Lung (tissue), 12 donors: ENCODE measurements around the gene SPDYE17. TPM values are rescaled to one million over a fixed set of nuclear protein-coding genes. Genes with fewer than 3 reads are reported as not detected.
"Not testable (repeated sequence)": the region's sequence is repeated elsewhere in the genome, so short reads cannot be mapped to it uniquely, and the experiment has no call there.

Experiments used
- ATAC-seq: fragments of 200-7000 bp; cut with Tn5 transposase; one replicate; pipeline ENCODE4 v1.9.1; 2020; ENCODE audit warnings: moderate number of reproducible peaks; ENCODE audit not compliant: insufficient read depth, low FRiP score
- DNase-seq, 3 donors: peaks; one replicate each; pipeline ENCODE4 v3.0.0-alpha.2; 2013 to 2017
- H3K27ac ChIP-seq, 2 donors: one replicate each; pipeline ENCODE4 v1.5.1; 2013; ENCODE audit warnings: mild to moderate bottlenecking in 2 of 2, moderate library complexity in 2 of 2, control low read depth in 1 of 2, inconsistent platforms in 1 of 2, low read depth in 1 of 2, low read length in 1 of 2
- H3K27me3 ChIP-seq, 3 donors: one replicate each; pipeline ENCODE4 v1.5.1; 2013; ENCODE audit warnings: low read length in 2 of 3; ENCODE audit not compliant: control insufficient read depth in 3 of 3, insufficient read depth in 3 of 3
- H3K36me3 ChIP-seq, 4 donors: one replicate each; pipeline ENCODE4 v1.5.1; 2013; ENCODE audit warnings: low read length in 4 of 4, mild to moderate bottlenecking in 1 of 4, moderate library complexity in 1 of 4; ENCODE audit not compliant: control insufficient read depth in 4 of 4, insufficient read depth in 4 of 4
- H3K4me1 ChIP-seq, 5 donors: one replicate each; pipeline ENCODE4 v1.5.1; 2013; ENCODE audit warnings: low read length in 5 of 5, mild to moderate bottlenecking in 2 of 5, moderate library complexity in 1 of 5; ENCODE audit not compliant: control insufficient read depth in 5 of 5, insufficient read depth in 5 of 5
- H3K4me3 ChIP-seq: one replicate; pipeline ENCODE4 v1.5.1; 2013; ENCODE audit warnings: mild to moderate bottlenecking, control low read depth, moderate library complexity
- H3K9ac ChIP-seq, 2 donors: one replicate each; pipeline ENCODE4 v1.5.1; 2013; ENCODE audit warnings: low read length in 2 of 2, control low read depth in 1 of 2; ENCODE audit not compliant: insufficient read depth in 1 of 2
- H3K9me3 ChIP-seq, 4 donors: one replicate each; pipeline ENCODE4 v1.5.1; 2013; ENCODE audit warnings: low read length in 3 of 4, mild to moderate bottlenecking in 1 of 4, moderate library complexity in 1 of 4; ENCODE audit not compliant: control insufficient read depth in 4 of 4, insufficient read depth in 3 of 4
- WGBS, 2 donors: extraction: QIAGEN DNeasy Blood & Tissue Kit; methylation state at CpG; one replicate each; pipeline ENCODE4 v1.1.7; 2013; 5-methylcytosine and 5-hydroxymethylcytosine counted together
- polyA plus RNA-seq, 2 donors: library from polyadenylated mRNA; stranded (reverse); fragments of 200-250 nt; gene quantifications; one replicate each; pipeline ENCODE4 v1.2.1, GENCODE V29; 2013
- total RNA-seq, 2 donors: library from RNA; depleted of rRNA in 1 of 2; stranded (reverse); fragments of >200 nt in 1 of 2; gene quantifications; one replicate each; pipeline ENCODE4 v1.2.1, GENCODE V29; 2014 to 2021
- TF ChIP-seq, protein P1 (sequence below): IDR thresholded peaks from 2 replicates; pipeline ENCODE4 v1.5.1; 2012; ENCODE audit warnings: mild to moderate bottlenecking; ENCODE audit errors: control extremely low read depth, extremely low read depth
- donor health status: control.
- donor health status: control.
- donor health status: Bipolar disorder and iron deficiency.
- donor health status: healthy.
- donor health status: DM: yes; HTN: yes; CAD: no.

The SPDYE17 gene
- total and polyA plus RNA-seq, 4 donors: not detected

DNA sequence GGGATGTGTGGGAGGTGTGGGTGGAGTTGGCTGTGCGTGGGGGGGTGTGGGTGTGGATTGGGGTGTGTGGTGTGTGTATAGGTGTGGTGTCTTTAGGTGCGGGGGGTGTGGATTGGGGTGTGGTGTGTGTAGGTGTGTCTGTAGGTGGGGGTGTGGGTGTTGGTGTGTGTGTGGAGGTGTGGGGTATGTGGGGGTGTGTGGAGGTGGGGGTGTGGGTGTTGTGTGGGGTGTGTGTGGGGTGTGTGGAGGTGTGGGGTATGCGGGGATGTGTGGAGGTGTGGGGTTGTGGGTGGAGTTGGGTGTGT lies 33.9 kb downstream of the SPDYE17 start:
- TF ChIP-seq, protein P1, sequence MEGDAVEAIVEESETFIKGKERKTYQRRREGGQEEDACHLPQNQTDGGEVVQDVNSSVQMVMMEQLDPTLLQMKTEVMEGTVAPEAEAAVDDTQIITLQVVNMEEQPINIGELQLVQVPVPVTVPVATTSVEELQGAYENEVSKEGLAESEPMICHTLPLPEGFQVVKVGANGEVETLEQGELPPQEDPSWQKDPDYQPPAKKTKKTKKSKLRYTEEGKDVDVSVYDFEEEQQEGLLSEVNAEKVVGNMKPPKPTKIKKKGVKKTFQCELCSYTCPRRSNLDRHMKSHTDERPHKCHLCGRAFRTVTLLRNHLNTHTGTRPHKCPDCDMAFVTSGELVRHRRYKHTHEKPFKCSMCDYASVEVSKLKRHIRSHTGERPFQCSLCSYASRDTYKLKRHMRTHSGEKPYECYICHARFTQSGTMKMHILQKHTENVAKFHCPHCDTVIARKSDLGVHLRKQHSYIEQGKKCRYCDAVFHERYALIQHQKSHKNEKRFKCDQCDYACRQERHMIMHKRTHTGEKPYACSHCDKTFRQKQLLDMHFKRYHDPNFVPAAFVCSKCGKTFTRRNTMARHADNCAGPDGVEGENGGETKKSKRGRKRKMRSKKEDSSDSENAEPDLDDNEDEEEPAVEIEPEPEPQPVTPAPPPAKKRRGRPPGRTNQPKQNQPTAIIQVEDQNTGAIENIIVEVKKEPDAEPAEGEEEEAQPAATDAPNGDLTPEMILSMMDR: no peak
- no peak for DNase-seq
- WGBS, 2 donors: 89 to 91% methylated on average over 3 of the region's 3 CpGs
- Histone ChIP-seq H3K27me3 (no peaks in the 10 kb centered on the region), H3K36me3 (peaks cover 0 to 22% (median 0%) of the 10 kb centered on the region in 4 donors), H3K27ac (no peak overlapping the region), H3K9me3 (no peaks in the 10 kb centered on the region), H3K4me1 (peaks cover 0 to 9% (median 0%) of the 10 kb centered on the region in 5 donors), H3K9ac (no peak overlapping the region), H3K4me3 (no peak overlapping the region)
- ATAC-seq: no peak

DNA sequence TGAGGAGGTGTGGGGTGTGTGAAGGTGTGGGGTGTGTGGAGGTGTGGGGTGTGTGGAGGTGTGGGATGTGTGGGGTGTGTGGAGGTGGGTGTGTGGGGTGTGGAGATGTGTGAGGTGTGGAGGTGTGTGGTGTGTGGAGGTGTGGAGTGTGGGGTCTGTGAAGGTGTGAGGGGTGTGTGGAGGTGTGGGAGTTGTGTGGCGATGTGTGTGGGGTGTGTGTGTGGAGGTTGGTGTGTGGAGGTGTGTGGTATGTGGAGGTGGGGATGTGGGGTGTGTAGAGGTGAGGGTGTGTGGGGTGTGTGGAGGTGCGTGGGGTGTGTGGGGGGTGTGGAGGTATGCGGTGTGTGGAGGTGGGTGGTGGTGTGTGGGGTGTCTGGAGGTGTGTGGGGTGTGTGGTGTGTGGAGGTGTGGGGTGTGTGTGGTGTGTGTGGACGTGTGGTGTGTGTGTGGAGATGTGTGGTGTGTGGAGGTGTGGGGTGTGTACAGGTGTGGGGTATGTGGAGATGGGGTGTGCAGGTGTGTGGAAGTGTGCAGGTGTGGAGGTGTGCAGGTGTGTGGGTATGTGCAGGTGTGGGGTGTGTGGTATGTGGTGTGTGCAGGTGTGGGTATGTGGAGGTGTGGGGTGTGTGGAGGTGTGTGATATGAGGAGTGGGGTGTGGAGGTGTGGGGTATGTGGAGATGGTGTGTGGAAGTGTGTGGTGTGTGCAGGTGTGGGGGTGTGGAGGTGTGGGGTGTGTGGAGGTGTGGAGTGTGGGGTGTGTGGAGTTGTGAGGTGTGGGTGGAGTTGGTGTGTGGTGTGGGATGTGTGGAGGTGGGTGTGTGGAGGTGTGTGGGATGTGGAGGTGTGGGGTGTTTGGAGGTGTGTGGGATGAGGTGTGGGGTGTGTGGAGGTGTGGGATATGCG lies 34.5 kb downstream of the SPDYE17 start:
- H3K27ac ChIP-seq: no peak overlapping the region
- DNase-seq (no peak), ATAC-seq (peak; percentile 1)
- H3K27me3 ChIP-seq: no peaks in the 10 kb centered on the region
- no peak overlapping the region for H3K4me3 ChIP-seq
- H3K4me1 ChIP-seq: peaks cover 0 to 9% (median 0%) of the 10 kb centered on the region in 5 donors
- TF ChIP-seq, protein P1: no peak
- WGBS, 2 donors: 76 to 83% methylated on average over 5 of the region's 5 CpGs
- no peak overlapping the region for H3K9ac ChIP-seq
- H3K36me3 ChIP-seq: peaks cover 0 to 20% (median 0%) of the 10 kb centered on the region in 4 donors
- H3K9me3 ChIP-seq: no peaks in the 10 kb centered on the region

DNA sequence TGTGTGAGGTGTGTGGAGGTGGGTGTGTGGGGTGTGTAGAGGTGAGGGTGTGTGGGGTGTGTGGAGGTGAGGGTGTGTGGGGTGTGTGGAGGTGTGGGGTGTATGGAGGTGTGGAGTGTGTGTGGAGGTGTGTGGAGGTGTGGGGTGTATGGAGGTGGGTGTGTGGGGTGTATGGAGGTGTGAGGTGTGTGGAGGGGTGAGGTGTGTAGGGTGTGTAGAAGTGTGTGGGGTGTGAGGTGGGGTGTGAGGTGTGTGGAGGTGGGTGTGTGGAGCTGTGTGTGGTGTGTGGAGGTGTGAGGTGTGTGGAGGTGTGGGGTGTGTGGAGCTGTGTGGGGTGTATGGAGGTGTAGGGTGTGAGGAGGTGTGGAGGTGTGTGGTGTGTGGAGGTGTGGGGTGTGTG lies 35.2 kb downstream of the SPDYE17 start:
- not testable (repeated sequence) for DNase-seq, ATAC-seq, H3K9me3 ChIP-seq, H3K27ac ChIP-seq, H3K9ac ChIP-seq, H3K4me1 ChIP-seq, H3K4me3 ChIP-seq, H3K27me3 ChIP-seq
- peaks cover 0 to 17% (median 0%) of the 10 kb centered on the region in 4 donors for H3K36me3 ChIP-seq

DNA sequence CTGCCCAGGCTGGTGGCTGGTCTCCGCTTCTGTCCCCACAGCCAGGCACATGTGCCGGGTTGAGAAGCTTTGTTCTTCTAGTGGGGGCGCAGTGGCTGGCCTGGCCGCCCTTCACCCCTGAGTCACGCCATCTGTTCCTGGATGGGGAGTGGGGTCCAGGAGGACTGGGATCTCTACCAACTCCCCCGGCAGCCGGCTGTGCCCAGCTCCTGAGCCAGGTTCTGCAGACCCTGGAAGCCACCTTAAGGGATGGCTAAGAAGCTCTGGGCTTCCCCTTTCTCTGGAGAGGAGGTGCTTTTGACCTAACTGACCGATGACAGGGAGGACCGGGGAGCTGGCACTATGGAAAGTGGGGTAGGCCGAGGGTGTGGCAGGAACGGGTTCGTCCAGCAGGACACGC lies 37.9 kb downstream of the SPDYE17 start:
- H3K4me3 ChIP-seq, ATAC-seq, H3K27ac ChIP-seq, H3K27me3 ChIP-seq, DNase-seq, H3K4me1 ChIP-seq, H3K36me3 ChIP-seq, H3K9me3 ChIP-seq, H3K9ac ChIP-seq: not testable (repeated sequence)
- WGBS, 2 donors: 94 to 98% methylated on average over 5 to 6 of the region's 13 CpGs

DNA sequence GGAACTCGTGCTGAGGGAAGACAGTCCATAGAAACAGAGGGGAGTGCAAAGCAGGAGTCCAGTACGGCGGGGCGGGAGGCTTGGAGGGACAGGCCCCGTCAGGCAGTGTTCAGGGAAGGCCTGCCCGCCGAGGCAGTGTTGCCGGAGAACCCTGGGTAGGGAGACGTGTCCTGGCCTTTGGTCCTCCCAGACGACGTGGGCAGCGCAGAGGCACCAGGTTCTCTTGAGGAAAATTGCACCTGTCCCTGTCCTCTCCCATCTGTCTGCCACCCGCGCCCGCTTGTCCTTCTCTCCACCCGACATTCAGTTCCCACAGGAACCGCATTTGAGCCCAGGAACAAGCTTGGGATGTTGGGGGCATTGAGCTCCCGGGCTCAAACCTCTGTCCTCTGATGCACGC lies 38.3 kb downstream of the SPDYE17 start:
- ATAC-seq, DNase-seq: not testable (repeated sequence)
- WGBS, 2 donors: 93 to 96% methylated on average over 18 to 19 of the region's 19 CpGs

DNA sequence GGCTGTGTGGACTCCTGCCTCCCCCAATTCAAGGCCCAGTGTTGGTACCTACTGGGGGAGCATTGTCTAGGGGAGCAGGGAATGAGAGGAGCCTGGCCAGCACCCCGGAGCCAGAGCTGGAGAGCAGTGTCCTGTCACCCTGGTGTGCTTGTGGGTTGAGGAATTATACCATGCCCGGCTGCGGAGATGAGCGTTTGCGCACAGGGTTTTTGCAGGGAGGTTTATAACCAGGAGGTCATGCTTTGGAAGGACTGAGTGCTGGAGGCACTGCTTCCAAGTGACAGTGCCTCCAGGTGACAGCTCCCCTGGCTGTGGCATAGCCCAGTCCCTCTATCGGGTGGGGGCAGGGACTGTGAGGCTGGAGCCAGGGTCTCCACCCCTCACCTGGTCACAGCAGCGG lies 39.3 kb downstream of the SPDYE17 start:
- H3K4me3 ChIP-seq, H3K27ac ChIP-seq, H3K4me1 ChIP-seq, ATAC-seq, DNase-seq, H3K9me3 ChIP-seq, H3K9ac ChIP-seq, H3K27me3 ChIP-seq, H3K36me3 ChIP-seq: not testable (repeated sequence)
- 97 to 99% methylated on average over 4 to 5 of the region's 7 CpGs for WGBS, 2 donors

More for the DNA sequence above, 38.3 kb downstream of the SPDYE17 start:
- H3K9me3 ChIP-seq, H3K36me3 ChIP-seq, H3K4me3 ChIP-seq, H3K27ac ChIP-seq, H3K27me3 ChIP-seq, H3K4me1 ChIP-seq, H3K9ac ChIP-seq: not testable (repeated sequence)

DNA sequence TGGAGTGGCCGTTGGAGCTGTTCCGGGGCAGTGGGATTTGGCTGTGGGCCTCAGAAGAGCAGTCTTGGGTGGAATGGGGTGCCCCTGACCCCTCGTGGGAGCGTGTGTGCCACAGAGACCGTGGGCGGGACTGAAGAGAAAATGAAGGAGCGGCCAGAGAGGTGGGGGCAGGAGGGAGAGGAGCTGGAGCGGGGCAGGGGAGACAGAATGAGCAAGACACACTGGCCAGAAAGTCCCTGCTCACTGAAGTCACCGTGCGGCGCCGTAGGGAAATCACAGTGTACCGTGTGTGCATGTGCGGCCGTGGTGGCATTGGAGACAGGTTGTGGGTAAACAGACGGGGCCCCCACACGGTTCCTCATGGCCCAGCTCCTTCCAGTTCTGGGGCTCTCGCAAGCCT lies 40.0 kb downstream of the SPDYE17 start:
- not testable (repeated sequence) for H3K9ac ChIP-seq, H3K27ac ChIP-seq, DNase-seq, H3K4me1 ChIP-seq, ATAC-seq, H3K4me3 ChIP-seq, H3K9me3 ChIP-seq, H3K36me3 ChIP-seq, H3K27me3 ChIP-seq
- WGBS, 2 donors: 85 to 89% methylated on average over 7 to 12 of the region's 18 CpGs
